ENCODE results near the gene PLAAT2. TPM values are rescaled to one million over a fixed set of nuclear protein-coding genes. Genes with fewer than 3 reads are reported as not detected.
"Not testable (repeated sequence)": the region's sequence is repeated elsewhere in the genome, so short reads cannot be mapped to it uniquely, and the experiment has no call there.

The PLAAT2 gene
- total RNA-seq, 1 experiment from 2014 or later: not detected

- not testable (repeated sequence) for DNase-seq (ENCODE audit: low read depth)
Observed at GRCh38 chr11:63550156-63550700, 13.0 kb downstream of the PLAAT2 start.

- no peak for DNase-seq (ENCODE audit: low read depth)
Observed at GRCh38 chr11:63549411-63549810, 13.8 kb downstream of the PLAAT2 start.

GRCh38 chr11:63548178-63548577 lies 15.0 kb downstream of the PLAAT2 start:
- DNase-seq (ENCODE audit: low read depth): no peak

GRCh38 chr11:63547061-63547460 lies 16.1 kb downstream of the PLAAT2 start:
- no peak for DNase-seq (ENCODE audit: low read depth)

- DNase-seq (ENCODE audit: low read depth): no peak
Observed at GRCh38 chr11:63543711-63544110, 19.5 kb downstream of the PLAAT2 start.

DNA sequence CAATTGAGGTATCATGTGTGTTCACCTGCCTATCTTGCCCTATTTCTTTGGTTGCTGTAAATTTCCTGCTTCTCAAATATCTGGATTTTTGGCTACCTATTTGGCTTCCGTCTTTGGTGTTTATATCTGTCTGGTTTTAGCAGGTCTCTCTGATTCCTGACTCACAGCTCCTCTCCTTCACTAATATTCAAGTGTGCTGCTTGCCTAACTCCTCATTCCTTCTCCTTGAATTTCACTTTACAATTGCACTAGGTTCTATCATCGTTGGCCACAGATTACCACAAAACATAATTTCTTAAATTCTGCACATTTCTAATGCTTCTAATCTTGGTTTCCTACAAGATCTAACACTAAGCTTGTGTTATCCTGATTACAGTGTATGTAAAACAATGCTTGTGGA lies 20.7 kb downstream of the PLAAT2 start:
- not testable (repeated sequence) for DNase-seq (ENCODE audit: low read depth)

DNA sequence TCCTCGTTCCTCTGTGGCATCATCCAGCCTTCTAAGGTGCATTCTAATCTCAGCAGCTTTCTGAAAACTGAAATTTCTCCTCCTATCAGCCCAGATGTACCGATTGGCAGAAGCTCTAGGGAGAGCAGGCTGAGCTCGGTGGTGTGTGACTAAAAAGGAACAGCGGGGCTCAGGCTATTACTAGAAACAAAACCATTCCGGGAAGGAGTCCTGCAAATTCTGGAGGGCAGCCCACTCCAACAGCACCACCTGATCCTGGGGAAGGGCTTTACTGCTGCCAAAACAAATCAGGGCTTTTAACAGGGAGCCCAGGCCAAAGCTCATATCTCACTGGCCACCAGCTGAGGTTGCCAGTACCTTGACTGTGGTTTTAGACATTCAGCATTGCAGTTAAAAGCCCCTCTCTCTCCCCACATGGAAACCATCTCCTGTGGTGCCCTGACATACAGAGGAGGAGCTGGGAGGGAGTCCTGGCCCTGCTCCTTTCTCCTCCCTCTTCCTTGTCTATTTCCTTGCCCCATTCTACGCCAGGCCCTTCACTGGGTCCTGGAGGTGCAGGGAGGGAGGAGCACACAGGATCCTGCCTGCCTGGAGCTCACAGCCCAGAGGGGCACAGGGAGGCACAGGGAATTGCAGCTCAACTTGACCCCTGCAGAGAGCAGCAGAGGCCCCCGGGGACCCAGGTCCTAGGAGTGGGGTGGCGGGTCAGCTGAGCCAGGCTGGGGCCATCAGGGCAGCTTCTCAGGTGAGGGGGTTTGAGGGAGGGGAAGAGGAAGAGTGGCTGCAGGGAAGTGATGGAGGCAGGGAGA lies 25.7 kb downstream of the PLAAT2 start:
- peak; percentile 53 for DNase-seq (ENCODE audit: low read depth)

DNA sequence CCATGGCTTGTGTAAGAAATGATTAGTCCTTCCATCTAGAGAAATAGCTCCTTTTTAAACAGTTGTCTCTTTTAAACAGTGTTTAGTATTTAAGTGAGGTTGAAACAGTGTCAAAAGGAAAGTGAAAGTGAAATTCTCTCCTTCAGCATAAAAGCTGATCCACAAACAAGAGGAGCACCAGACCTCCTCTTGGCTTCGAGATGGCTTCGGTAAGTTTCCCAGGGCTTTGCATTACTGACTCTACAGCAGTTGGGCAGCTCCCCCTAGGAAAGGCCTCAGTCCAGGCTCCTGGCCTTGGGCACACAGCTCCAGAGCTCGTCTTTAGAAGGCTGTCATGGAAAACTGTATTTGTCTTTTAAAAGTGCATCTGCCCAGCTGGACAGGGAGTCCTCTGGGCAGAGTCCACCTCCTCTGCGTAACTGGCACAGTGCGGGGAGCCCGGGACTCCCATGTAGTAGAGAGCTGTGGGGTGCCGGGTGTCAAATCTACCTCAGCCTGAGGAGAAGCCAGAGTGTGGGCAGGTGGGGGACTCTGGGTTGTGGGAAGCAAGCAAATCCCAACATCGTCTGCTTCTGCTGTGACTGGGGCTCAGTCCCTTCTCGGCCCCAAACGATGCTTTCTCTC lies 26.4 kb downstream of the PLAAT2 start, which contains the start of gene PLAAT4:
Gene PLAAT4 (plus strand): TSS at position 140 of the 624 bp plus-strand sequence. CDS start 61 bp downstream, at position 201.
- peak; percentile 58 for DNase-seq (ENCODE audit: low read depth)

DNA sequence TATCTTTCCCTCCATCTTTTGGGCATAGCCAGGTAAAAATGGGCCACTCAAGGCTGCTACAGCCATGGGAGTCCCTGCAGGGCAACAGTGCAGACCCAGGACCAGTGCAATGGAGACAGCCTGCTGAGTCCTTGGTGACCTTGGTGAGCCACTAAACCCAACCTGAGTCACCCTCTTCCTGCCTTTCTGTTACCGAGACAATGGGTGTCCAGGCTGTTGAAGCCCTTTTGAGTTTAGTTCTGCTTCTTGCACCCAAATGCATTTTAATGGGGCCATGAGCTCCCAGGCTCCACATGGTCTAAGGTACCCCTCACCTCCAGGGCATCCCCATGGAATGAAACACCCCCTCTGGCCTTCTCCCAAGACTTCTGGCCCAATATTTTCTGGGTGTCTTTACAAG lies 27.4 kb downstream of the PLAAT2 start:
- no peak for DNase-seq (ENCODE audit: low read depth)

DNA sequence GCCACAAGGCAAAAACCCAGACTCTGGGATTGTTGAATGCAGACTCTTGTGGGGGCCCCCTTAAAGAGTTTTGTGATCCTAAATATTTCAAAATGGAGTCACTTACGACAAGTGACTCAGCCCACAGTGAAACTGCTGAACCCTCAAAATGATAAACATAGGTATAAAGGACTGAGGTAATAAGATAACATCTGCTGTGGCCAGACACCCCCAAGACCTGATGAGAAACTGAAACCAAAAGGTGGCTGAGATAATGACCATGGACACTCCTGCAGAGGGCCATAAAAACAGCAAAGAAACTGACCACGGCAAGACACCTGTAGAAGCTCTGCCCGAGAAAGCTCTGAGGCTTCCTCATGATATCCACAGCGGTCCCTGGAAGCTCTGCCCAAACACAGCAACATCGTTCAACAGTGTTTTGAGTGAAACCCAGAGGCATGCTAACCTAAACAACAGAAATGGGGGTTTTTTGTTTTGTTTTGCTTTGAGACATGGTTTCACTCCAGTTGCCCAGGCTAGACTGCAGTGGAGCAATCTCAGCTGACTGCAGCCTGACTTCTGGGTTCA lies 28.2 kb downstream of the PLAAT2 start:
- DNase-seq (ENCODE audit: low read depth): no peak

DNA sequence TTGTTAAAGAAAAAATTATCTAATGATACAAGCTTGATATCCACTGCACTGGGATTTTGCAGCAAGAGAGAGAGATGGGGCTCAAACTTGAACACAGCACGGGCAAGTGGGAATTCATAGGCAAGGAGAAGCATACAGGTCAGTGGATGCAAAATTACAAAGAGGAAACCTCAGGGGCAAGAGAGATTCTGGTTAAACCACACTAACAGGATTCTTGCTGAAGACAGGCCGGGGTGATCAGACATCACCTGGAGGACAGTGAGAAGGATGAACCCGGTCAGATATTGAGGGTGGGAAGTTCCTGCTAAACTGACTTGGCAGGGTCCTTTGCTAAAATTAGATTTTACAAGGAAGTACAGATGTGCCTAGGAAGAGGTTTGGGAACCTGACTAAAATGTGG lies 29.1 kb downstream of the PLAAT2 start:
- no peak for DNase-seq (ENCODE audit: low read depth)

GRCh38 chr11:63532799-63533475 lies 30.2 kb downstream of the PLAAT2 start:
- DNase-seq (ENCODE audit: low read depth): no peak

DNA sequence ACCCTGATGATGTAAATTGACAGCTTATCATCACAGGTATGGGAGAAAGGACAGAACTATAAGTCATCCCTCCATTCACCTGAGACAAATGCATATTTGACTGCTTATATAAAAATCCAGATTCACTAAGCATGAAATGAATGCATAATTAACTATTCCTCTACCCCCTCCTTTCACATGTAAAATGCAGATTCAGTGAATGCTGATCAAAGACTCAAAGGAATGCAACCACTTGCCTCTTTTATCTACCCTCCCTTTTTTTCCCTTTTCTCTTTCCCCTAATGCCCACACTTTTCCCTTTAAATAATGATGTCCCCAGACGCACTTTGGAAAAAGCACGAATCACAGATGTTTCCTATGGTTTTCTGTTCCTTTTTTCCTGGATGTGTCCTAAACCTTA lies 31.1 kb downstream of the PLAAT2 start:
- DNase-seq (ENCODE audit: low read depth): no peak

- DNase-seq (ENCODE audit: low read depth): peak; percentile 88
Observed at GRCh38 chr11:63531074-63531792, 31.9 kb downstream of the PLAAT2 start.

- DNase-seq (ENCODE audit: low read depth): no peak
Observed at GRCh38 chr11:63530021-63530420, 33.2 kb downstream of the PLAAT2 start.

DNA sequence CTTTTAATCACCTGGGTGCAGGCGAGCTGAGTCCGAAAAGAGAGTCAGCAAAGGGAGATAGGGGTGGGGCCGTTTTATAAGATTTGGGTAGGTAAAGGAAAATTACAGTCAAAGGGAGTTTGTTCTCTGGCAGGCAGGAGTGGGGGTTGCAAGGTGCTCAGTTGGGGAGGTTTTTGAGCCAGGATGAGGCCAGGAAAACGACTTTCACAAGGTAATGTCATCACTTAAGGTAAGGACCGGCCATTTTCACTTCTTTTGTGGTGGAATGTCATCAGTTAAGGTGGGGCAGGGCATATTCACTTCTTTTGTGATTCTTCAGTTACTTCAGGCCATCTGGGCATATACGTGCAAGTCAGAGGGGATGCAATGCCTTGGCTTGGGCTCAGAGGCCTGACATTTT lies 33.8 kb downstream of the PLAAT2 start:
- not testable (repeated sequence) for DNase-seq (ENCODE audit: low read depth)

GRCh38 chr11:63528729-63529278 lies 34.4 kb downstream of the PLAAT2 start:
- DNase-seq (ENCODE audit: low read depth): not testable (repeated sequence)

- DNase-seq (ENCODE audit: low read depth): not testable (repeated sequence)
Observed at GRCh38 chr11:63528156-63528555, 35.0 kb downstream of the PLAAT2 start.

DNA sequence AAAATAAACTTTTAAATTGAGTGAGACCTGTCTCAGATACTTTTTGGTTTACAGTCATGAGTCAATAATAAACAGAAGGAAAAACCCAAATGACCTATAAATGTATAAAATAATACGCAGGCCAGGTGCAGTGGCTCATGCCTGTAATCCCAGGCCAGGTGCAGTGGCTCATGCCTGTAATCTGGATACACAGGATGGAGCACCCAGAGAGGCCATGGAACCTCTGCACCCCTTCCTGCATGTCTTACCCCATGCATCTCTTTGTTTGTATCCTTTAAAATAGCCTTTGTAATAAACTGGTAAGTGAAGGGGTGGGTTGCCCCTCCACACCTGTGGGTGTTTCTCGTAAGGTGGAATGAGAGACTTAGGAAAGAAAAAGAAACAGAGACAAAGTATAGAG lies 35.5 kb downstream of the PLAAT2 start:
- no peak for DNase-seq (ENCODE audit: low read depth)

DNA sequence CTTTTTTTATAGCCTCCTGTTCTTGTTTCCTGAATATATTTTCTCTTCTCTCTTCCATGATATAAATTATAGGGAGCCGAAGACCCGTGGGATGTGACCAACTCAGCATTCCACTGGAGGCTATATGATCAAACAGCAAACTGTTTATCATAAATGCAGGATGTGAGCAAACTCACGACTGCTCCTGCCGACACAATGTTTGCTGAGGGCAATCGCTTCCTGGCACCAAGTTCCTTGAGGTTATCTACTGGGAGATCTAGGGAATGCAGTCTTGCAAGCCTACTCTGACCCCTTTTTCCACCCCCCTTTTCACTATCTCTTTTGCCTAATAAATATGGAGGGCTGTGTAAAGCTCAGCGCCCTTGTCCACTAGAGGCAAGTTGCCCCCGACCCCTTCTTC lies 40.0 kb downstream of the PLAAT2 start:
- no peak for DNase-seq (ENCODE audit: low read depth)

DNA sequence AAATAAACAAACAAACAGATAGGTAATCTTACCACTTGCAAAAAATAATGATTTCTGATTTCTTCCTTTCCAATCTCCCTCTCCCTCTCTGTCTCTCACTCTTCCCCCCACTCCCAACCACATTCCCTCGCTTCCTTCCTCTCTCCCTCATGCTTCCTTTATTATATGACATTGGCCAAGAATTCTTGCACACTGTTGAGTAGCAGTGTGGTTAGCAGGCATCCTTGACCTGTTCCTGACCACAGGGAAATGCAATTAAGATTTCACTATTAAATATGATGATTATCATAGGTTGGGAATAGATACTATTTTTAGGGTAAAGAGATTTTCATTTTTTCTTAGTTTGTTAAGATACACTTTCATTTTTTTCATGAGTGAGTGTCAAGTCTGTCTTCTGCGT lies 41.3 kb downstream of the PLAAT2 start:
- peak; percentile 18 for DNase-seq (ENCODE audit: low read depth)

Data from LHCN-M2 (cell line).